H9 (cell line): Measurements from ENCODE around the gene IL5RA. TPM values are rescaled to one million over a fixed set of nuclear protein-coding genes. Genes with fewer than 3 reads are reported as not detected.

Source experiments
- DNase-seq: peaks from one replicate; pipeline ENCODE4 v3.0.0-alpha.2; 2017
- H2AFZ ChIP-seq: one replicate; pipeline ENCODE4 v1.6.1; 2013; ENCODE audit warnings: mild to moderate bottlenecking, low read length, control low read depth, moderate library complexity
- H2AK5ac ChIP-seq: 2 replicates; pipeline ENCODE4 v1.6.1; 2013; ENCODE audit warnings: low read length, control low read depth, mixed read lengths; ENCODE audit not compliant: insufficient read length
- H2BK120ac ChIP-seq: one replicate; pipeline ENCODE4 v1.6.1; 2013; ENCODE audit warnings: low read depth, mild to moderate bottlenecking, low read length, control low read depth, inconsistent platforms; ENCODE audit not compliant: poor library complexity, severe bottlenecking
- H2BK12ac ChIP-seq: 2 replicates; pipeline ENCODE4 v1.6.1; 2013; ENCODE audit warnings: low read length, control low read depth, mixed read lengths, low read depth; ENCODE audit not compliant: insufficient read length
- H2BK15ac ChIP-seq: 2 replicates; pipeline ENCODE4 v1.6.1; 2013; ENCODE audit warnings: low read depth, low read length, control low read depth
- H2BK20ac ChIP-seq: one replicate; pipeline ENCODE4 v1.6.1; 2013; ENCODE audit warnings: low read depth, mild to moderate bottlenecking, low read length, control low read depth, inconsistent platforms; ENCODE audit not compliant: poor library complexity, severe bottlenecking
- H2BK5ac ChIP-seq: 2 replicates; pipeline ENCODE4 v1.6.1; 2013; ENCODE audit warnings: low read length, control low read depth, mixed read lengths; ENCODE audit not compliant: insufficient read length
- H3K14ac ChIP-seq: 2 replicates; pipeline ENCODE4 v1.6.1; 2013; ENCODE audit warnings: low read length, control low read depth; ENCODE audit not compliant: insufficient read depth
- H3K18ac ChIP-seq: 2 replicates; pipeline ENCODE4 v1.6.1; 2013; ENCODE audit warnings: low read depth, mild to moderate bottlenecking, mixed read lengths, low read length, control low read depth; ENCODE audit not compliant: insufficient read length
- H3K23ac ChIP-seq: 2 replicates; pipeline ENCODE4 v1.6.1; 2013; ENCODE audit warnings: low read length, control low read depth, mixed read lengths, low read depth; ENCODE audit not compliant: insufficient read length
- H3K23me2 ChIP-seq: 2 replicates; pipeline ENCODE4 v1.6.1; 2013; ENCODE audit warnings: low read depth, mild to moderate bottlenecking, mixed read lengths, low read length, control low read depth; ENCODE audit not compliant: insufficient read length, poor library complexity, severe bottlenecking
- H3K27ac ChIP-seq: 2 replicates; pipeline ENCODE4 v1.5.1; 2013; ENCODE audit warnings: low read length, control low read depth, mixed read lengths, low read depth; ENCODE audit not compliant: insufficient read length
- H3K27me3 ChIP-seq: 2 replicates; pipeline ENCODE4 v1.6.1; 2013; ENCODE audit warnings: low read length, control low read depth, inconsistent platforms; ENCODE audit not compliant: insufficient read depth
- H3K4ac ChIP-seq: 2 replicates; pipeline ENCODE4 v1.6.1; 2013; ENCODE audit warnings: low read depth, mild to moderate bottlenecking, control low read depth, inconsistent platforms, low read length, moderate library complexity
- H3K4me1 ChIP-seq: 2 replicates; pipeline ENCODE4 v1.6.1; 2013; ENCODE audit warnings: low read length, control low read depth, inconsistent platforms; ENCODE audit not compliant: insufficient read depth
- H3K4me2 ChIP-seq: 2 replicates; pipeline ENCODE4 v1.6.1; 2013; ENCODE audit warnings: low read length, control low read depth, mixed read lengths; ENCODE audit not compliant: insufficient read length, insufficient read depth
- H3K56ac ChIP-seq: 2 replicates; pipeline ENCODE4 v1.6.1; 2013; ENCODE audit warnings: low read depth, mild to moderate bottlenecking, mixed read lengths, low read length, control low read depth; ENCODE audit not compliant: insufficient read length
- H3K79me1 ChIP-seq: 2 replicates; pipeline ENCODE4 v1.6.1; 2013; ENCODE audit warnings: low read depth, mild to moderate bottlenecking, moderate library complexity, low read length, control low read depth, inconsistent platforms; ENCODE audit not compliant: insufficient read depth, poor library complexity, severe bottlenecking
- H3K79me2 ChIP-seq: 2 replicates; pipeline ENCODE4 v1.6.1; 2013; ENCODE audit warnings: low read length, control low read depth, inconsistent platforms; ENCODE audit not compliant: insufficient read depth
- H3K9ac ChIP-seq: 2 replicates; pipeline ENCODE4 v1.6.1; 2013; ENCODE audit warnings: low read length, control low read depth, mixed read lengths; ENCODE audit not compliant: insufficient read length; ENCODE audit errors: extremely low read depth
- H3K9me3 ChIP-seq: one replicate; pipeline ENCODE4 v1.6.1; 2013; ENCODE audit warnings: low read depth, low read length, inconsistent platforms; ENCODE audit not compliant: control insufficient read depth
- H3T11ph ChIP-seq: one replicate; pipeline ENCODE4 v1.6.1; 2013; ENCODE audit warnings: mild to moderate bottlenecking, low read length, control low read depth, inconsistent platforms
- H4K20me1 ChIP-seq: one replicate; pipeline ENCODE4 v1.6.1; 2013; ENCODE audit not compliant: control insufficient read depth, insufficient read length, insufficient read depth
- H4K5ac ChIP-seq: 2 replicates; pipeline ENCODE4 v1.6.1; 2013; ENCODE audit warnings: low read depth, mild to moderate bottlenecking, mixed read lengths, low read length, control low read depth; ENCODE audit not compliant: insufficient read length
- H4K8ac ChIP-seq: replicated peaks from 2 replicates; pipeline ENCODE4 v1.6.1; 2013; ENCODE audit warnings: low read length, control low read depth, mixed read lengths, low read depth; ENCODE audit not compliant: insufficient read length
- H4K91ac ChIP-seq: 2 replicates; pipeline ENCODE4 v1.6.1; 2013; ENCODE audit warnings: low read depth, mild to moderate bottlenecking, moderate library complexity, mixed read lengths, low read length, control low read depth; ENCODE audit not compliant: insufficient read length
- H3K27ac Mint-ChIP-seq, 3 experiments: 2 replicates in 2 of 3; 3 replicates in 1 of 3; pipeline ENCODE4 v1.8.0; 2020 to 2021; ENCODE audit warnings: mixed read lengths in 3 of 3, mild to moderate bottlenecking in 1 of 3, moderate library complexity in 1 of 3
- H3K27me3 Mint-ChIP-seq: 2 replicates; pipeline ENCODE4 v1.8.0; 2021; ENCODE audit warnings: low read depth, mild to moderate bottlenecking, moderate library complexity, mixed read lengths
- H3K36me3 Mint-ChIP-seq, 3 experiments: 2 replicates in 2 of 3; 3 replicates in 1 of 3; pipeline ENCODE4 v1.8.0; 2020 to 2021; ENCODE audit warnings: low read depth in 3 of 3, mixed read lengths in 3 of 3; ENCODE audit not compliant: insufficient read depth in 1 of 3
- H3K4me1 Mint-ChIP-seq, 2 experiments: 2 replicates each; pipeline ENCODE4 v1.8.0; 2020; ENCODE audit warnings: mixed read lengths in 2 of 2
- H3K4me3 Mint-ChIP-seq, 2 experiments: 2 replicates in 1 of 2; 3 replicates in 1 of 2; pipeline ENCODE4 v1.8.0; 2020 to 2021; ENCODE audit warnings: mild to moderate bottlenecking in 2 of 2, mixed read lengths in 2 of 2, moderate library complexity in 1 of 2
- H3K9me3 Mint-ChIP-seq, 2 experiments: 2 replicates in 1 of 2; 3 replicates in 1 of 2; pipeline ENCODE4 v1.8.0; 2020; ENCODE audit warnings: mild to moderate bottlenecking in 2 of 2, mixed read lengths in 2 of 2, moderate library complexity in 1 of 2
- CTCF ChIP-seq: fragments of 200-600 bp; sonication (generic); conservative IDR thresholded peaks from 3 replicates; pipeline ENCODE4 v1.8.0; 2021; ENCODE audit warnings: antibody characterized with exemption, mild to moderate bottlenecking
- WGBS: extraction: QIAGEN DNeasy Blood & Tissue Kit; methylation state at CpG from one replicate; pipeline ENCODE4 v1.1.7; 2013; ENCODE audit warnings: missing lambda C conversion rate, low lambda C conversion rate, mixed read lengths; ENCODE audit not compliant: insufficient read length; ENCODE audit errors: extremely low coverage; 5-methylcytosine and 5-hydroxymethylcytosine counted together
- total RNA-seq: library from RNA; stranded (reverse); gene quantifications from 2 replicates; pipeline ENCODE4 v1.2.1, GENCODE V29; 2021

IL5RA gene
- total RNA-seq, 1 experiment from 2014 or later, result not detected

- H2BK20ac ChIP-seq, result no peak overlapping the region
- TF ChIP-seq CTCF, result peak; percentile 21; the same call in 2 of the 3 replicates
Measured at GRCh38 chr3:3084890-3085289, 25.3 kb downstream of the IL5RA start.

More at GRCh38 chr3:3084890-3085289, 25.3 kb downstream of the IL5RA start:
- WGBS, result no CpG with 5 or more reads among the region's 3 CpGs
- H2AFZ ChIP-seq, result no peak overlapping the region
- no peak overlapping the region for H3K18ac ChIP-seq
- H3K27me3 Mint-ChIP-seq, result no peaks in the 10 kb centered on the region; the same call in 1 of the 2 replicates
- no peaks in the 10 kb centered on the region for H3K36me3 Mint-ChIP-seq
- H3K27ac Mint-ChIP-seq, result no peak overlapping the region
- H3K4ac ChIP-seq, result no peak overlapping the region
- H3K9me3 ChIP-seq, result no peaks in the 10 kb centered on the region
- no peak overlapping the region for H3K14ac ChIP-seq
- H3K4me3 Mint-ChIP-seq, result no peak overlapping the region
- H3K27me3 ChIP-seq, result no peaks in the 10 kb centered on the region
- H3K27ac ChIP-seq, result no peak overlapping the region
- H3K4me2 ChIP-seq, result no peak overlapping the region
- H2BK12ac ChIP-seq, result no peak overlapping the region
- no peak overlapping the region for H3K23ac ChIP-seq
- no peak overlapping the region for H4K91ac ChIP-seq
- H3K4me1 Mint-ChIP-seq, result peaks cover 28 to 32% of the 10 kb centered on the region in 2 experiments
- H3K56ac ChIP-seq, result no peak overlapping the region
- no peak for DNase-seq
- H4K8ac ChIP-seq, result no peak overlapping the region
- H3K79me1 ChIP-seq, result no peaks in the 10 kb centered on the region
- no peak overlapping the region for H3T11ph ChIP-seq
- no peak overlapping the region for H2BK120ac ChIP-seq
- peaks cover 5% of the 10 kb centered on the region; the same call in 1 of the 2 replicates for H3K4me1 ChIP-seq
- no peaks in the 10 kb centered on the region for H3K79me2 ChIP-seq
- H3K9ac ChIP-seq, result no peak overlapping the region
- no peaks in the 10 kb centered on the region for H3K23me2 ChIP-seq
- H2AK5ac ChIP-seq, result no peak overlapping the region
- no peak overlapping the region for H2BK5ac ChIP-seq
- no peak overlapping the region for H2BK15ac ChIP-seq
- H3K9me3 Mint-ChIP-seq, result no peaks in the 10 kb centered on the region
- no peak overlapping the region for H4K5ac ChIP-seq
- no peaks in the 10 kb centered on the region for H4K20me1 ChIP-seq
